ENCODE measurements around the gene MAN1C1.

The MAN1C1 gene

DNA sequence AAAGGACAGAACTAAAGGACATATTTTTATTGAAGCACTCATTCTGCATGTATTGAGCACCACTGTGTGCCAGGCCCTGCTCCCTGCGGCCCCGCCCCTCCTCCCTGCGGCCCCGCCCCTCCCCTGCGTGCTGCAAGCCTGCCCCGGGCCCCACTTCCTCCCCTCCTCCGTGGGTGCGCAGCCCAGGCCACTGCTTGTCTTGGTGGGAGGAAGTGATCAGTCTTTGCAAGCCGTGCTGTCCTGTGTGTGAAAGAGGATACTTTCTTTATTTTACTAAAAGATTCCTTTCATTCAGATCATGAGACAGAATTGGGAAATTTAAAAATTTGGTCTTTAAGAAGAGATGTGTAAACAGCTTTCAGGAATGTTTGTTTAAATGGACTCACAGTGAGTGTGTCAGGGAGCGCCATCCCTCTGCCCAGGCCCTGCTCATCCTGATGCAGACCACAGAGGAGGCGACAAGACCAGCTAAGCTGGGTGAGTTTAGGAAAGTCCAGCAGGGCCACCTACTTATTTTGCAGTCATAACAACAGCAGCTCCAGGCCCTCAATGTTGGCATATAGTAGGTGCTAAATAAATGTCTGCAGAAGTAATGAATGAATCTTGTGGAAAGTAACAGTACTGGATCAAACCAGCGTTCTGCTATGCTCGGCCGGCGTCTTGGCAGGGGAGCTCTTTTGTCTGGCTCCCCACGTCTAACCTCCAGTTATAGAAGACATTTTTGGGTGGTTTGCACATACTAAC, 95.1 kb downstream of the MAN1C1 start:
- Histone ChIP-seq H3K27ac (no peak overlapping the region), H4K20me1 (ENCODE audit: insufficient read depth) (no peaks in the 10 kb centered on the region), H3K4me3 (IDR thresholded peaks at IDR 0.05; ENCODE audit: insufficient read depth, low read depth, low read length) (no peak overlapping the region), H2AFZ (ENCODE audit: low read depth) (no peak overlapping the region), H3K9ac (no peak overlapping the region), H3K79me2 (ENCODE audit: insufficient read depth, low read depth) (no peaks in the 10 kb centered on the region), H3K4me1 (ENCODE audit: low read depth, poor library complexity, severe bottlenecking) (peaks cover 7% of the 10 kb centered on the region), H3K27me3 (ENCODE audit: insufficient read depth, low read depth) (no peaks in the 10 kb centered on the region), H3K36me3 (ENCODE audit: insufficient read depth) (no peaks in the 10 kb centered on the region), H3K4me2 (no peak overlapping the region)
- TF ChIP-seq, protein P1, sequence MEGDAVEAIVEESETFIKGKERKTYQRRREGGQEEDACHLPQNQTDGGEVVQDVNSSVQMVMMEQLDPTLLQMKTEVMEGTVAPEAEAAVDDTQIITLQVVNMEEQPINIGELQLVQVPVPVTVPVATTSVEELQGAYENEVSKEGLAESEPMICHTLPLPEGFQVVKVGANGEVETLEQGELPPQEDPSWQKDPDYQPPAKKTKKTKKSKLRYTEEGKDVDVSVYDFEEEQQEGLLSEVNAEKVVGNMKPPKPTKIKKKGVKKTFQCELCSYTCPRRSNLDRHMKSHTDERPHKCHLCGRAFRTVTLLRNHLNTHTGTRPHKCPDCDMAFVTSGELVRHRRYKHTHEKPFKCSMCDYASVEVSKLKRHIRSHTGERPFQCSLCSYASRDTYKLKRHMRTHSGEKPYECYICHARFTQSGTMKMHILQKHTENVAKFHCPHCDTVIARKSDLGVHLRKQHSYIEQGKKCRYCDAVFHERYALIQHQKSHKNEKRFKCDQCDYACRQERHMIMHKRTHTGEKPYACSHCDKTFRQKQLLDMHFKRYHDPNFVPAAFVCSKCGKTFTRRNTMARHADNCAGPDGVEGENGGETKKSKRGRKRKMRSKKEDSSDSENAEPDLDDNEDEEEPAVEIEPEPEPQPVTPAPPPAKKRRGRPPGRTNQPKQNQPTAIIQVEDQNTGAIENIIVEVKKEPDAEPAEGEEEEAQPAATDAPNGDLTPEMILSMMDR (conservative IDR thresholded peaks at IDR 0.05; ENCODE audit: low read depth, low read length): no peak

DNA sequence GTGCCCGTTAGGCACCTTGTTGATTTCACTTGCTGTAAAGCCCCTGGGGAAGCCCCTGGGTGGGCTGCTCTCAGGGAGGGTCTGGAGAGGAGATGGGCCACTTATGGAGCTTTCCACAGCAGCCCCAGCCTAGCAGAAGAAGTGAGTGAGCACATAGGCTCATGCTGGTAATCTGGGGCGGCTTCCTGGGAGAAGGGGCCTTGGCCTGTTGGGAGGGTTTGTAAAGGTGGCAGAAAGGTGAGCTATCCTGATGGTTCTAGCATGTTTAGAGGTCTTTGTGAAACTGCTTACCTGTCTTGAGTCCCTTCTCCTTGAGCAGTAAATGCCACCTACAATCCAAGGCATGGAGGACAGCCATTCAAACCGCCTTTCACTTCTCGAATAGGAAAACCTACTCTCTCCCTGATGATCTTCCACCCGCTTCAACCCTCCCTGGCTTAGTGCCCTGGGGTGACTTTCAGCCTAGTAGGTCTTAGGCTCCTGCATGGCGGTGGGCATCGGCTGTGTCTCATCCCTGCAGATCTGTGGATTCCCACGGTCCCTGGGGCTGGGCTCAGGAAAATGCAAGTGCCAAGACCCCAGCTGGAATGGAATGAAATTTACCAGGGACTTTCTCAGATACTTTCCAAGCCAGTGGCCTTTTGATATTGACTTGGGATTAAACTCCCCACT, 95.8 kb downstream of the MAN1C1 start:
- TF ChIP-seq, protein P1 (conservative IDR thresholded peaks at IDR 0.05; ENCODE audit: low read depth, low read length): no peak
- Histone ChIP-seq H4K20me1 (ENCODE audit: insufficient read depth) (no peaks in the 10 kb centered on the region), H3K79me2 (ENCODE audit: insufficient read depth, low read depth) (no peaks in the 10 kb centered on the region), H3K27me3 (ENCODE audit: insufficient read depth, low read depth) (no peaks in the 10 kb centered on the region), H2AFZ (ENCODE audit: low read depth) (no peak overlapping the region), H3K4me3 (IDR thresholded peaks at IDR 0.05; ENCODE audit: insufficient read depth, low read depth, low read length) (no peak overlapping the region), H3K4me2 (no peak overlapping the region), H3K9ac (no peak overlapping the region), H3K27ac (no peak overlapping the region), H3K4me1 (ENCODE audit: low read depth, poor library complexity, severe bottlenecking) (peaks cover 7% of the 10 kb centered on the region), H3K36me3 (ENCODE audit: insufficient read depth) (no peaks in the 10 kb centered on the region)

GRCh38 chr1:25713961-25714360, 97.4 kb downstream of the MAN1C1 start:
- H3K4me3 ChIP-seq (IDR thresholded peaks at IDR 0.05; ENCODE audit: insufficient read depth, low read depth, low read length): no peak overlapping the region
- H3K9ac ChIP-seq: no peak overlapping the region
- H3K36me3 ChIP-seq (ENCODE audit: insufficient read depth): no peaks in the 10 kb centered on the region
- no peak overlapping the region for H2AFZ ChIP-seq (ENCODE audit: low read depth)
- no peak overlapping the region for H3K27ac ChIP-seq
- H3K79me2 ChIP-seq (ENCODE audit: insufficient read depth, low read depth): no peaks in the 10 kb centered on the region
- no peak overlapping the region for H3K4me2 ChIP-seq
- TF ChIP-seq, protein P1 (conservative IDR thresholded peaks at IDR 0.05; ENCODE audit: low read depth, low read length): no peak
- no peaks in the 10 kb centered on the region for H4K20me1 ChIP-seq (ENCODE audit: insufficient read depth)
- no peaks in the 10 kb centered on the region for H3K27me3 ChIP-seq (ENCODE audit: insufficient read depth, low read depth)
- H3K4me1 ChIP-seq (ENCODE audit: low read depth, poor library complexity, severe bottlenecking): peaks cover 7% of the 10 kb centered on the region

DNA sequence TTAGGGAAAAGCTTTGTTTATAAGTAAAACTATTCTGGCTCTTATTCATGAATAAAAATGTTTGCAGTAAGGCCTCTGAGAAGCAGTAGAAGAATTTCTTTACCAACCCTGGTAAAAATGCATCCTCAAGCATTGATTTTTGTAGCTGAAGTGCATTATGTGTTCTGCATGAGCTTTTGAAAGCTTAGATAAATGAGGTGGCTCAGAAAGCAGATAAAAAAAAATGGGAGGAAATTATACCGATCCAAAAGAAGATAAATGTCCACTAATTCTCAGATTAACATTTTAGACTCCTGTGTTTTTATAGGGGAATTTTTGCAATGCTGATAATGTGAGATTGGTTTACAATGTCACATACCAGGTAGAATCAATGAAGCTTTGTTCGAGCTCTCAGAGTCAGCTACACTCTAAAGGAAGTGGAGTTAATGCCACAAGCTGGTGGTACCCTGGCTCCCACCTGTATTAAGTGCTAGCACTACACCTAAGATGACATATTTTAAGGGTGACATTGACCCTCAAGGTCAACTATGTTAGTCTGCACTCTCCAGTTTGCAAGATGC, 97.9 kb downstream of the MAN1C1 start:
- Histone ChIP-seq H4K20me1 (ENCODE audit: insufficient read depth) (no peaks in the 10 kb centered on the region), H3K27ac (no peak overlapping the region), H2AFZ (ENCODE audit: low read depth) (no peak overlapping the region), H3K27me3 (ENCODE audit: insufficient read depth, low read depth) (no peaks in the 10 kb centered on the region), H3K4me3 (IDR thresholded peaks at IDR 0.05; ENCODE audit: insufficient read depth, low read depth, low read length) (no peak overlapping the region), H3K4me2 (no peak overlapping the region), H3K4me1 (ENCODE audit: low read depth, poor library complexity, severe bottlenecking) (peaks cover 7% of the 10 kb centered on the region), H3K36me3 (ENCODE audit: insufficient read depth) (no peaks in the 10 kb centered on the region), H3K79me2 (ENCODE audit: insufficient read depth, low read depth) (no peaks in the 10 kb centered on the region), H3K9ac (no peak overlapping the region)
- TF ChIP-seq, protein P1 (conservative IDR thresholded peaks at IDR 0.05; ENCODE audit: low read depth, low read length): no peak
